ENCODE data around the gene MGRN1. TPM values are rescaled to one million over a fixed set of nuclear protein-coding genes. Genes with fewer than 3 reads are reported as not detected.

The MGRN1 gene
- 10 to 100 TPM; 30.8 to 58.2 (median 44.8) TPM for total RNA-seq

DNA sequence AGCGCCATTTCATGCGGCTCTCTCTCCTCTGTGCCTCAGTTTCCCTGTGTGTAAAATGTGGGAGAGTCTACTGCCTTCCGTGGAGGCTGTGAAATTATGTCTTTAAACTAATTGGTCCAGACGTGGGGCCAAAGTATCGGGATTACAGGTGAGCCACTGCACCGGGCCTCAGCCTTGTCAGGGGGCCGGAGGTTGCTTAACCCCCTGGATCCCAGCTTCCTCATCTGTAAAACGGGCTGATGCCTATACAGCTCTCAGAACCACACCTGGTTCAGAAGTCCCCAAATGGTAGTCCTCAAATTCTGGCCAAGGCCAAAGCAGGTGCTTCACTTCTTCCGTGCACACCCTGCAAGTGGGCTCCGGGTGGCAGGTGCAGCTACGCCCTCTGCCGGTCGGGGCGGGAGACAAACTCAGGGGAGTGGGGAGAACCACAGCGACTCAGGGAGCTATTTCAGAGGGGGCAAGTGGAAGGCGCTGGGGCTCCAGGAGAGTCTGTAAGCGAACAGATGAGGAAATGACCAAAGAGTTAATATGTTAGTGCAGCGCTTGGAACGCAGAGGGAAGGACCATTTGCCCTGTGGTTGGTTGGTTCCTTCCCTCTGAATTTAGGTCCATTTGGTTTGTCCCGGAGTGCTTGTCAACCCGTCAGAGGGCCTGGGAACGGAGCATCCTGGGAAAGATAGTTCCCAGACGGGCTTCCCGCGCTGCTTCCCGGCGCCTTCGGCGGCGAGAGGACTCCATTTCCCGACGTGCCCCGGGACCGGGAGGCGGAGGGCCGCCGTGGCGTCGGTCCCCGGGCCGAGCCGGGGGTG, at the start of gene MGRN1:
TSS of gene MGRN1 (plus strand) at position 812 of the 812 bp plus-strand sequence. CDS start 135 bp downstream, outside the sequence.
- H3K36me3 ChIP-seq: no peaks in the 10 kb centered on the region
- H3K27ac ChIP-seq: peak within 1 kb of the TSS; percentile 95
- H3K4me3 ChIP-seq: peak within 1 kb of the TSS; percentile 100
- 12% methylated on average over 20 of the region's 42 CpGs for WGBS
- TF ChIP-seq POLR2A (IDR thresholded peaks at IDR 0.05) (no peak), POLR2AphosphoS5 (IDR thresholded peaks at IDR 0.05) (peak in 1 of 3 donors; percentile 67), EP300 (IDR thresholded peaks at IDR 0.05) (no peak)
- TF ChIP-seq, protein P1, sequence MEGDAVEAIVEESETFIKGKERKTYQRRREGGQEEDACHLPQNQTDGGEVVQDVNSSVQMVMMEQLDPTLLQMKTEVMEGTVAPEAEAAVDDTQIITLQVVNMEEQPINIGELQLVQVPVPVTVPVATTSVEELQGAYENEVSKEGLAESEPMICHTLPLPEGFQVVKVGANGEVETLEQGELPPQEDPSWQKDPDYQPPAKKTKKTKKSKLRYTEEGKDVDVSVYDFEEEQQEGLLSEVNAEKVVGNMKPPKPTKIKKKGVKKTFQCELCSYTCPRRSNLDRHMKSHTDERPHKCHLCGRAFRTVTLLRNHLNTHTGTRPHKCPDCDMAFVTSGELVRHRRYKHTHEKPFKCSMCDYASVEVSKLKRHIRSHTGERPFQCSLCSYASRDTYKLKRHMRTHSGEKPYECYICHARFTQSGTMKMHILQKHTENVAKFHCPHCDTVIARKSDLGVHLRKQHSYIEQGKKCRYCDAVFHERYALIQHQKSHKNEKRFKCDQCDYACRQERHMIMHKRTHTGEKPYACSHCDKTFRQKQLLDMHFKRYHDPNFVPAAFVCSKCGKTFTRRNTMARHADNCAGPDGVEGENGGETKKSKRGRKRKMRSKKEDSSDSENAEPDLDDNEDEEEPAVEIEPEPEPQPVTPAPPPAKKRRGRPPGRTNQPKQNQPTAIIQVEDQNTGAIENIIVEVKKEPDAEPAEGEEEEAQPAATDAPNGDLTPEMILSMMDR (IDR thresholded peaks at IDR 0.05): peak; percentile 85 to 87
- no peaks in the 10 kb centered on the region for H3K9me3 ChIP-seq
- H3K4me1 ChIP-seq: peaks cover 24% of the 10 kb centered on the region
- DNase-seq (ENCODE audit: low spot score in 2 of 2): peak; percentile 94 to 95
- H3K27me3 ChIP-seq: no peaks in the 10 kb centered on the region

DNA sequence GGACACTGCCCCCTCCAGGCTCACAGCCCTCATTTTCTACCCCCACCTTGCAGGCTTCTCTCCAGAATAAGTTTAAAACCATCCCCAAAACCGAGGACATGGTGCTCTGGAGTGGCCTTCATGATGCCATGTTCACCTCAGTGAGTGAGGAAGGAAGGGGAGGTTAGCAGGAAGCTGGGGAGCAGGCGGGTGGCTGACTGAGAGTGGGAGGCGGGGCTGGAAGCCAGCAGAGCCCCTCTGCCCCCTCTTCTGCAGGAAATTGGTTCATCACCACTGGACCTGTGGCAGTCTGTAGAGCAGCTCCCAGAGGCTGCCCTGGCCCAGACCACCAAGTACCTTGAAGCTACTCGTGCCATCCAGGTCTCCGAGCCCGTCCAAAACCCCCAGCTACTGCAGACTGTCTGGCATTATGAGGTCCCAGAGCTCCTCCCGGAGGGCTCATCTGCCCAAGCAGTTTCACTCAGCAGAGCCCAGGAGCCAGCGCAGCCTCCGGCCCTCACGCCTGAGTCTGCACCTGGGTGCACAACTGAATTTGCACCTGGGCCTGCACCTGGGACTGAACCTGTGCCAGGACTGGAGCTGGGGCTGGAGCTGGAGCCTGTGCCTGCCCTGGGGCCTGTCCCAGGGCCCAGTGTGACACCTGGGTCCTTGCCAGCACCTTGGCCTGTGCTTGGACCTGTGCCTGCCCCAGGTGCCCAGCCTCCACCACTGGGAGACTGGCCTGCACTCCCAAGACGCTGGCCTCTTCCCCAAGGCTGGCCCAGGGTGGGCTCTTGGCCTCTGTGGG, 49.5 kb upstream of the MGRN1 start:
- Histone ChIP-seq H3K4me1 (no peaks in the 10 kb centered on the region), H3K4me3 (no peak overlapping the region), H3K9me3 (no peaks in the 10 kb centered on the region), H3K36me3 (no peaks in the 10 kb centered on the region), H3K27ac (no peak overlapping the region), H3K27me3 (peaks cover 2% of the 10 kb centered on the region)
- WGBS: 77% methylated on average over 7 of the region's 11 CpGs
- no peak for DNase-seq (ENCODE audit: low spot score in 2 of 2)
- TF ChIP-seq, protein P1 (IDR thresholded peaks at IDR 0.05): no peak
- TF ChIP-seq POLR2AphosphoS5 (IDR thresholded peaks at IDR 0.05): no peak
- no peak for TF ChIP-seq POLR2A (IDR thresholded peaks at IDR 0.05)
- no peak for TF ChIP-seq EP300 (IDR thresholded peaks at IDR 0.05)

DNA sequence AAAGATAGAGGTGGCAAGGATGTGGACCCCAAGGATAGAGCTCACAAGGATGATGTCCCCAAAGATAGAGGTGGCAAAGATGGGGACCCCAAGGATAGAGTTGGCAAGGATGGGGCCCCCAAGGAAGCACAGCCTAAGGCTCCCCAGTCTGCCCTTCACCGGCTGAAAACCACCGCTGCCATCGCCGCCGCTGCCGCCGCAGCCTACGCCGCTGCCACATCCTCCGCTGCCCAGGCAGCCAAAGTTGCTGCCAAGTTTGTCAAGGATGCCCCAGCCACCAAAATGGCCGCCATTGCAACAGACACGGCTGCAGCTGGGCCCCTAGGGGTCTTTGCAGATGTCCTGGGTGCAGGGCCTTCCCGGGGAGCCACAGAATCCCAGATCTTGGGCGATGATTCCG, 48.6 kb upstream of the MGRN1 start:
- DNase-seq (ENCODE audit: low spot score in 2 of 2): no peak
- WGBS: 95% methylated on average over 12 of the region's 15 CpGs
- Histone ChIP-seq H3K4me1 (no peaks in the 10 kb centered on the region), H3K27me3 (peaks cover 2% of the 10 kb centered on the region), H3K27ac (no peak overlapping the region), H3K4me3 (no peak overlapping the region), H3K9me3 (no peaks in the 10 kb centered on the region), H3K36me3 (no peaks in the 10 kb centered on the region)
- TF ChIP-seq, protein P1 (IDR thresholded peaks at IDR 0.05): no peak
- TF ChIP-seq POLR2A (IDR thresholded peaks at IDR 0.05) (no peak), POLR2AphosphoS5 (IDR thresholded peaks at IDR 0.05) (no peak), EP300 (IDR thresholded peaks at IDR 0.05) (no peak)

DNA sequence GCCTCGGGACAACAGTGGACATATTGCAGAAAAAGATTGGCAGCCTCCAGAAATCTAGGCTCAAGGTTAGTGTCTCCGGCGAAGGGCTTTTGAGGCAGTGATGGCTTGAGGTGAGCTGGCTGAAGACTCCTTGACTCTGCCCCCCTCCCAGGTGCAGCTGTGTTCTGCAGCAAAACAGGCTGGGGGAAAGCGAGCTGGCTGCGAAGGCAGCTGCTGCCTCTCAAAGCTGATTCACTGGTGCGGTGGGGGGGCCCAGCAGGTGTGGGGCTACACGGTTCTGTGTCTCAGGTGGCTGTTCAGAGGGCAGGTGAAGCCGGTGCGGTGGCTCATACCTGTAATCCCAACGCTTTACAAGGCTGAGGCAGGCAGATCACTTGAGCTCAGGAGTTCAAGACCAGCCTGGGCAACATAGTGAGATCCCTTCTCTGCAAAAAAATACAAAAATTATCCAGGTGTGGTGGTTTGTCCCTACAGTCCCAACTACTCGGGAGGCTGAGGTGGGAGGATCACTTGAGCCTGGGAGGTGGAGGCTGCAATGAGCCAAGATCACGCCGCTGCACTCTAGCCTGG, 45.6 kb upstream of the MGRN1 start:
- peaks cover 2% of the 10 kb centered on the region for H3K27me3 ChIP-seq
- H3K36me3 ChIP-seq: no peaks in the 10 kb centered on the region

More for the DNA sequence above, 45.6 kb upstream of the MGRN1 start:
- DNase-seq (ENCODE audit: low spot score in 2 of 2): no peak
- TF ChIP-seq, protein P1 (IDR thresholded peaks at IDR 0.05): no peak
- TF ChIP-seq EP300 (IDR thresholded peaks at IDR 0.05) (no peak), POLR2AphosphoS5 (IDR thresholded peaks at IDR 0.05) (no peak), POLR2A (IDR thresholded peaks at IDR 0.05) (no peak)
- Histone ChIP-seq H3K4me1 (no peaks in the 10 kb centered on the region), H3K9me3 (no peaks in the 10 kb centered on the region), H3K27ac (no peak overlapping the region), H3K4me3 (no peak overlapping the region)
- WGBS: 76% methylated on average over 5 of the region's 13 CpGs
